Glomerular visceral epithelial cell (primary cell): Measurements from ENCODE around the gene FAM234B.
"Not testable (repeated sequence)": the region's sequence is repeated elsewhere in the genome, so short reads cannot be mapped to it uniquely, and the experiment has no call there.

Experiments
- DNase-seq: peaks from one replicate; pipeline ENCODE4 v3.0.0-alpha.2; 2016; ENCODE audit errors: extremely low spot score

Gene FAM234B

GRCh38 chr12:13053617-13054016 lies 9.4 kb downstream of the FAM234B start:
- DNase-seq: not testable (repeated sequence)

- no peak for DNase-seq
Observed at GRCh38 chr12:13060581-13060980, 16.4 kb downstream of the FAM234B start.

GRCh38 chr12:13061377-13061776 lies 17.2 kb downstream of the FAM234B start:
- DNase-seq: no peak

GRCh38 chr12:13062669-13063068 lies 18.5 kb downstream of the FAM234B start:
- no peak for DNase-seq

GRCh38 chr12:13066014-13066413 lies 21.8 kb downstream of the FAM234B start:
- DNase-seq: no peak

GRCh38 chr12:13066459-13066858 lies 22.3 kb downstream of the FAM234B start:
- DNase-seq: no peak

- no peak for DNase-seq
Observed at GRCh38 chr12:13067322-13067721, 23.1 kb downstream of the FAM234B start.

GRCh38 chr12:13069380-13069779 lies 25.2 kb downstream of the FAM234B start:
- no peak for DNase-seq

- DNase-seq: no peak
Observed at GRCh38 chr12:13071305-13072280, 27.4 kb downstream of the FAM234B start.

- no peak for DNase-seq
Observed at GRCh38 chr12:13073173-13073572, 29.0 kb downstream of the FAM234B start.

GRCh38 chr12:13074396-13075117 lies 30.4 kb downstream of the FAM234B start:
- DNase-seq: no peak

- DNase-seq: no peak
Observed at GRCh38 chr12:13075118-13075480, 30.9 kb downstream of the FAM234B start.

GRCh38 chr12:13075786-13076570 lies 31.8 kb downstream of the FAM234B start:
- DNase-seq: no peak

GRCh38 chr12:13079440-13079906 lies 35.3 kb downstream of the FAM234B start:
- no peak for DNase-seq

- no peak for DNase-seq
Observed at GRCh38 chr12:13080266-13080665, 36.1 kb downstream of the FAM234B start.

- no peak for DNase-seq
Observed at GRCh38 chr12:13082861-13083260, 38.7 kb downstream of the FAM234B start.

GRCh38 chr12:13083638-13084037 lies 39.5 kb downstream of the FAM234B start:
- DNase-seq: not testable (repeated sequence)

- no peak for DNase-seq
Observed at GRCh38 chr12:13084898-13085640, 40.9 kb downstream of the FAM234B start.

- no peak for DNase-seq
Observed at GRCh38 chr12:13085968-13086686, 41.9 kb downstream of the FAM234B start.

GRCh38 chr12:13087766-13088165 lies 43.6 kb downstream of the FAM234B start:
- no peak for DNase-seq

- DNase-seq: no peak
Observed at GRCh38 chr12:13088496-13088895, 44.3 kb downstream of the FAM234B start.
